ENCODE measurements around the gene POU6F2.

POU6F2 gene

DNA sequence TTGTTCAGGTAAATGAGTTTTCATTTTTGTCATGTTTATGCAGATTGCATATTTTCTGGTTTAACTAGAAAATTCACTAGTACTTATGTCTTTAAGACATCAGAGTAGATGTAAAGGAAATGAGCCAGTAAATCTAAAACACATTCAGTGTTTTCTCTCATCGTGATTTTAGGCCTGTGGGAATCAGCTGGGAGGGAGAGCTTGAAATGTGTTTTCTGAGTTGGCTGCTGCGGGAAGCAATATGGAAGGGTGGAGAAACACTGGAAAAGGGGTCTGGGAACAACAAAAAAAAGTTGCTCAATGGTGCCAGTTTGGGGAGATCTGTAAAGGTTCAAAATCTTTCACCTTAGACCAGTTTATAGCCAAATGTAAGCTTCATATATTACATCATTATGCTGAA is 284.1 kb downstream of the POU6F2 start:
- TF ChIP-seq, protein P1, sequence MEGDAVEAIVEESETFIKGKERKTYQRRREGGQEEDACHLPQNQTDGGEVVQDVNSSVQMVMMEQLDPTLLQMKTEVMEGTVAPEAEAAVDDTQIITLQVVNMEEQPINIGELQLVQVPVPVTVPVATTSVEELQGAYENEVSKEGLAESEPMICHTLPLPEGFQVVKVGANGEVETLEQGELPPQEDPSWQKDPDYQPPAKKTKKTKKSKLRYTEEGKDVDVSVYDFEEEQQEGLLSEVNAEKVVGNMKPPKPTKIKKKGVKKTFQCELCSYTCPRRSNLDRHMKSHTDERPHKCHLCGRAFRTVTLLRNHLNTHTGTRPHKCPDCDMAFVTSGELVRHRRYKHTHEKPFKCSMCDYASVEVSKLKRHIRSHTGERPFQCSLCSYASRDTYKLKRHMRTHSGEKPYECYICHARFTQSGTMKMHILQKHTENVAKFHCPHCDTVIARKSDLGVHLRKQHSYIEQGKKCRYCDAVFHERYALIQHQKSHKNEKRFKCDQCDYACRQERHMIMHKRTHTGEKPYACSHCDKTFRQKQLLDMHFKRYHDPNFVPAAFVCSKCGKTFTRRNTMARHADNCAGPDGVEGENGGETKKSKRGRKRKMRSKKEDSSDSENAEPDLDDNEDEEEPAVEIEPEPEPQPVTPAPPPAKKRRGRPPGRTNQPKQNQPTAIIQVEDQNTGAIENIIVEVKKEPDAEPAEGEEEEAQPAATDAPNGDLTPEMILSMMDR (IDR thresholded peaks at IDR 0.05; ENCODE audit: low read length, missing control alignments): no peak
- H3K4me3 ChIP-seq (replicated peaks; ENCODE audit: low read depth, low read length): no peak overlapping the region

DNA sequence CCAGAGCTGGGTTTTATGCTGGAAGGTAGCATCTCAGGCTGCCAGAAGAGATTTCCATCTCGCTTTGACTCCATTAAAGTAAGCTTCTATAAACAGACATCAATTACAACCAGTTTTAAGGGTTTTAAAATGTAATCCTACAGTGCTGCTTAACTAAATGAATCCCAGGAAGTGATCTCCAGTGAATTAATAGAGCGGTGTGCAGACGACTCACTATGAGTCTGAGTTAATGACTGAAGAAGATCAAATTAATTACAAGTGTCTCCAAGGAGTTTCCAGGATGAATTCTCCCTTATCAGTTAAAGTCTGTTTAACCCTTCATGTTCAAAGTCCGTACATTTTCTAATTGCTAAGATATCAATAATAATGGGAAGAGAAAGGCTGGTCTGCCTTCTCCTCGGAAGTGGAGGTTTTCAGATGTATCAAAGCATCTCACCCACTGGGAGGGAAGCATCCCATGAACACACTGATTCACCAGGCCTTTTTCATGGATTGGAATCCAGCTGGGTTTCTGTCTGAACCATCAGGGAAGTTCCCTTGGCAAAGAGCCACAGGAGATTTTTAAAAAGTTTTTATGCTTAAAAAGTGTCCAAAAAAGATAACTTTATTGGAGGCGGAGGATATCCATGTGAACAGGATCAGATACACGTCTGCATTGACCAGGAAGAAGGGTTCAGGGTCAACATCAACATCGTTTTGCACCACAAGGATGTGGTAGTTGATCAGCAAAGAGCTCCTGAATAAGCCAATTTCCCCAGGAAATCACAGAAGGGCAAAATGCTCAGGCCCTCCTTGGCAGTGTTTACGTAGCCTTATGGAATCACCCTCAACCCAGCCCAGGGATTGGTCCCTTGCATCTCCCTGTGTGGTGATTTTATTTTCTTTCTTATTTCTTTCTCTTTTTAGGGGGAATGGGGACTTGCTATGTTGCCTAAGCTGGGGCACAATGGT is 288.2 kb downstream of the POU6F2 start:
- no peak overlapping the region for H3K4me3 ChIP-seq (replicated peaks; ENCODE audit: low read depth, low read length)
- no peak for DNase-seq (ENCODE audit: low read depth)
- TF ChIP-seq, protein P1 (IDR thresholded peaks at IDR 0.05; ENCODE audit: low read length, missing control alignments): no peak

More for the DNA sequence above, 284.1 kb downstream of the POU6F2 start:
- no peak for DNase-seq (ENCODE audit: low read depth)

- no peak overlapping the region for H3K4me3 ChIP-seq (replicated peaks; ENCODE audit: low read depth, low read length)
- DNase-seq (ENCODE audit: low read depth): no peak
- TF ChIP-seq, protein P1 (IDR thresholded peaks at IDR 0.05; ENCODE audit: low read length, missing control alignments): no peak
Observed at GRCh38 chr7:39269034-39269433, 291.3 kb downstream of the POU6F2 start.

GRCh38 chr7:39270018-39270417 is 292.3 kb downstream of the POU6F2 start:
- H3K4me3 ChIP-seq (replicated peaks; ENCODE audit: low read depth, low read length): no peak overlapping the region

GRCh38 chr7:39271402-39271801 is 293.7 kb downstream of the POU6F2 start:
- H3K4me3 ChIP-seq (replicated peaks; ENCODE audit: low read depth, low read length): no peak overlapping the region
- TF ChIP-seq, protein P1 (IDR thresholded peaks at IDR 0.05; ENCODE audit: low read length, missing control alignments): no peak
- peak; percentile 13 for DNase-seq (ENCODE audit: low read depth)

More at GRCh38 chr7:39270018-39270417, 292.3 kb downstream of the POU6F2 start:
- no peak for DNase-seq (ENCODE audit: low read depth)
- TF ChIP-seq, protein P1 (IDR thresholded peaks at IDR 0.05; ENCODE audit: low read length, missing control alignments): no peak

- TF ChIP-seq, protein P1 (IDR thresholded peaks at IDR 0.05; ENCODE audit: low read length, missing control alignments): no peak
- DNase-seq (ENCODE audit: low read depth): no peak
- no peak overlapping the region for H3K4me3 ChIP-seq (replicated peaks; ENCODE audit: low read depth, low read length)
Observed at GRCh38 chr7:39272111-39272510, 294.4 kb downstream of the POU6F2 start.

Data from fibroblast of pulmonary artery (primary cell).